T-helper 22 cell (primary cell): ENCODE measurements around the gene ZCCHC12.
A peak's percentile ranks its signal among the peaks of the same experiment; 100 is the strongest.
"Not testable (repeated sequence)": the region's sequence is repeated elsewhere in the genome, so short reads cannot be mapped to it uniquely, and the experiment has no call there.

Source experiments
- DNase-seq: peaks from one replicate; pipeline ENCODE4 v3.0.0-alpha.2; 2020; ENCODE audit warnings: low read depth

The ZCCHC12 gene

DNA sequence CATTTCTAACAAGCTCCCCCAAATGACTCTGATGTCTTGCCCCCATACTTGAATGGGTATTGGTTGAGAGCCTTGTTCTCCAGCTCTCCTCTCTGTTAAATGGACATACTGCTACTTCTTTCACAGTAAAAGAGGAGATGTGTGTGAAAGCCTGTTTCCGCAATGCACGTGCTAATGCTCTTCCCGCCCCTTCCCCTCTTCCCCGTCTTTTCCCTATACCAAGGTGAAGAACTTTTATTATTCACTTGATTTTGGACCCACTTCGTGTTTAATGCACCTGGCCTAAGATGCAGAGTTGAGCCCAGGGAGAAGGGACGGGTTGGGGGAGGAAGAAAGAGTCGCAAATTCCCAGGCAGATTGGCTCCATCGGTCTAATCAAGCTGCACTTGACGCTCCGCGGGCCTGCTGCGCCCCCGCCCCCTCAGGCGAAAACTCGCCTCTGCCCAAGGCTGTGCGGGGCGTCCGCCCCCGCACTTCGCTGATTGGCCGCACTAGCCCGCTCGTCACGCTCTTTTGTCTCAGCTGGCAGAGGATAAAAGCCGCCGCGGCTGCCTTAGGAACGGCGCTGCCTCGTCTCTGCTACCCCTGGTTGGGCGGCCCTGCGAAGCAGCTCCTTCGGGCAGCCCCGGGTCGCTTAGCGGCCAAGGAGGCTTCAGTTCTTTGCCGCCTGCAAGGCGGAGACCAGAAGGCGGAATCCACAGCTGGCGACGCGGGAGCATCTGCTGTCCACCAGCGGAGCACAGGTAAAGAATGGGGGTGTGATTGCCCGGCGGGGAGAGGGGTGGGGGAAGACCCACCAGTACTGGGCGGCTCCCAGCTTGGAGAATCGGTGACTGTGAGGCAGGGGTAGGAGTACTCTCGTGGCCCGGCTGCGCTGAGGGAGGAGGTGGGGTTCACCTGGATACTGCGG is at the start of gene ZCCHC12:
ZCCHC12 (plus strand) TSS at position 562 of the 910 bp plus-strand sequence. CDS start 1,421 bp downstream, outside the sequence.
- peak; percentile 6 for DNase-seq

DNA sequence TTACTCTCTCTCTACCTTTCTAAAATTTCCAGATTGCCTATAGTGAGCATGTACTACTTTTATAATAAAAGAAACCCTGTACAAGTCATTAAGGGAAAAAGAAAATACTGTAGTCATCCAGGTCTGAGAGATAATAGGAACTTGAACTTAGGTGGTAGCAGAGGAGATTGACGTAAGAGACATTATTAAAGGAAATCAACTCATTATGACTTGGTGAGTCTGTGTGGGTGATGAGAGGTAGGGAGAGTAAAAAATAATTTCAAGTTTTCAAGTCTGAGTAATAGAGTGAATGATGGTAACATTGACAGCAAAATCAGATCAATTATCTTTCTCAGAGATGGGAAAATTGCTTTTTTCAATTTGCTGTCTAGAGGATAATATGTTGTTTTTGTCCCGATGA is 44.0 kb upstream of the ZCCHC12 start:
- no peak for DNase-seq

DNA sequence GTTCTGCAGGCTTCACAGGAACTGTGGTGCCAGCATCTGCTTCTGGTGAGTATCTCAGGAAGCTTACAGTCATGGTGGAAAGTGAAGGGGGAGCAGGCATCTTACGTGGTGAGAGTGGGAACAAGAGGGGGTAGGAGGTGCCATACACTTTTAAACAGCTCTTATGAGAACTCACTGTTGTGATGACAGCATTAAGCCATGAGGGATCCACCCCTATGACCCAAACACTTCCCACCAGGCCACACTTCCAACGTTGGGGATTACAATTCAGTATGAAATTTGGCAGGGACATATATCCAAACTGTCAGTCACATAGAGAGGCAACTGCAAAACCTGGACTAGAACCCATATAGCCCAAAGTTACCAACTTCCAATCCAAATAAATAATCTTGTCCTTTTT is 43.1 kb upstream of the ZCCHC12 start:
- no peak for DNase-seq

GRCh38 chrX:118780911-118781310 is 42.7 kb upstream of the ZCCHC12 start:
- DNase-seq: no peak

DNA sequence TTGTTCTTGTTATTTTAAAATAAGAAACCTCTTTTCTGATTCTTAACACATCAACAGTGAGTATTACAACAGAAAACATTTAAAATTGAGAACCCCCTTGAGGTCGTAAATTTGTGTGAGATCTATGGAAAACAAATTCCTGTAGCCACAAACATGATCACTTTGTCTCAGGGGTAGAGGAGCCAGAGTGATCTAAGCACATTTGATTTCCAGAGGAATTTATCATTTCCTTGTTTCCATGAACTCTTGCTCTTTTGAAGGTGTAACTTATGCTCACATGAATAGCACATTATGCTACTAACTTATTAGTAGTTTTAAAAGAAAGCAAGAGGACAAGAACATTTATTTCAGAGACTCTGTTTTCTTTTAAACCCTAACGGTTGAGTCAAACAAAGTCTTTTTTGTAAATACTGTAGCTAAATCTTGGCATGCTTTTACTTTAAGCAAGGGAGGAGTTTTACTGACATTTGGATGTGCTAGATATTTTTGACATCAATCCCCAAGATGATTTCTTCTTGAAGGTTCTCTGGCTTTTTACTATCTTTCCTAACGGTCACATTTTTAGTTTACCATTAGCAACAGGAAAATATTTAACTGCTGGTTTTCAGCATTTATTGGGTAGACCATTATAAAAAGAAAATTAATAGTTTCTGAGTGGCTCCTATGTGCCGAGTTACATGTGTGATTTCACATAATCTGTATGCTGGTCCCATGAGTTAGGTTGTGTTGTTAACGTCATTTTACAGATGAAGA is 27.9 kb upstream of the ZCCHC12 start:
- DNase-seq: no peak

GRCh38 chrX:118802857-118803256 is 20.8 kb upstream of the ZCCHC12 start:
- no peak for DNase-seq

DNA sequence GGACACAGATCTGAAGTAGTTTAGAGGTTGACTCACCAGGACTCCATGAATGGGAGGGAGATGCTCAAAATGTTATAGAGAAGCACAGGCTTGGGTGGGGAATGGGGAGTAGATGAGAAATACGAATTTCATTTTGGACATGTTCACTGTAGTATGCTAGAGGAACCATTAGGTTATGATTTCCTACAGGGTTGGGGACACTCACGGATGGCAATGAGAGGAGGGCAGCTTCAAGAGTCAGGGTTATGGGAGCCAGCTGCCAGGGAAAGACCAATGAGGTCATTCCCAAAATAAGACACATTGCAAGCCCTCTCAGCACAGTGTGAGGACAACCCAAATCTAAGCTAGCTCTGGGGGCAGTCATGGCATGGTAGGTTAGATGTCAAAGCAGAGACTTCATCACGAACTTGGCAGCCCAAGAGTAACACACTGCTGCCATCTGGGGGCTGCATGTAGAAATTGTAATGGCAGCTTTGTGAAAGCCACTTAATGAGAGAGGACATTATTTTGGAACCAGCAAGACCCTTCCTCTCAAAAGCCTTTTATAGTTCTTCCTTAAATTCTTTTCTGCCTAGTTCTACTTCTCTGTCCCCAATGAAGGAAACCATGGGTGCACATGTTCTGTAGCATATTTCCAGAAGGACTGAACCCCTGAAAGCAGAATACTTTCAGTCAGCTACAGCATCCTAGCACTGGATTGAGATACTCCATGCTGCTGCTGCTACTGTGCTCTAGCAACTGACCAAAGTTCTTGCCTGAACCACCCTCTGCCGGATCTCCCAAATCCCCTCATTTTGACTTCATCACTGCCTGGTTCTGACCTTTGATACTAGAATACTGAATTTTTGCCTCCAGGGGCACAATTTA is 16.2 kb upstream of the ZCCHC12 start:
- DNase-seq: no peak

- DNase-seq: not testable (repeated sequence)
These were observed 6.4 kb upstream of the ZCCHC12 start for GRCh38 chrX:118817257-118817656.

DNA sequence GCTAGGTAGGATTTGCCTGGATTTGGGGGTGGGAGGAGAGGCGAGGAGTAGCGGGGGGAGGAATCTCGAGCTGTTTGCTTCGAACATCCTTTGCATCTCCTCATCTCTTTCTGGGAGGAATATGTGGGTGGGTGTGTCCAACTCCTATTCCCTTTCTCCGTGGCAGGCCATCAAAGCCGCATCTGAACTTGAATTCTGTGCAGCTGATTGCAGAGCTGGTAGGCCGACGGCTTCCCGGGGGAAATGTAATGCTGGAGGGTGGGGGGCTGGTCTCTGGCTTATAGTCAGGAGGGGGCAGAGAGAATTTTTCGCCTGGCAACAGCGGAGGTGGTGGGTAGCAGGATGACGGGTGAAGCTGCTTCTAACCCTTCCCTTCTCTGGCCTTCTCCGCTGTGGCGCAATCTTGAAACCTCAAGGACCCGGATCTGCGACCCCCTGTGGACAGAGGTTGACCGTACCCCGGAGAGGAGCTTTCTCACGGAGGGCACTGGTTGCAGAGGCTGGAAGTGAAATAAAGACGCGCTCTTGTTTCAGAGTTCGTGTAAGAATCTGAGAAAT is 628 bp downstream of the ZCCHC12 start:
- no peak for DNase-seq

- no peak for DNase-seq
These were observed 1.6 kb downstream of the ZCCHC12 start for GRCh38 chrX:118825227-118825626.

- peak; percentile 12 for DNase-seq
These were observed 15.8 kb downstream of the ZCCHC12 start for GRCh38 chrX:118839334-118839958.

- no peak for DNase-seq
These were observed 24.1 kb downstream of the ZCCHC12 start for GRCh38 chrX:118847676-118848075.

- DNase-seq: no peak
These were observed 30.0 kb downstream of the ZCCHC12 start for GRCh38 chrX:118853596-118853995.

GRCh38 chrX:118855681-118856310 is 32.2 kb downstream of the ZCCHC12 start:
- DNase-seq: no peak

DNA sequence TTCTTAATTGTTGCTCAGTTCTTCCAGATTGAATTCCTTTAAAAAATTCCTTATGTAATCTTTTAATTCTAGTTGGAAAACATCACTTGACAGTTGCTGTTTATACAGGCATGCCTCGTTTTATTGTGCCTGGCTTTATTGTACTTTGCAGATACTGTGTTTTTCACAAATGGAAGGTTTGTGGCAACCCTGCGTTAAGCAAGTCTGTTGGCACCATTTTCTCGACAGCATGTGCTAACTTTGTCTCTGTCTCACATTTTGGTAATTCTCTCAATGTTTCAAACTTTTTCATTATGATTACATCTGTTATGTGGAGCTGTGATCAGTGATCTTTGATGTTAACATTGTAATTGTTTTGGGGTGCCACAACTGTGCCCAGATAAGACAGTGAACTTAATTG is 33.4 kb downstream of the ZCCHC12 start:
- no peak for DNase-seq

DNA sequence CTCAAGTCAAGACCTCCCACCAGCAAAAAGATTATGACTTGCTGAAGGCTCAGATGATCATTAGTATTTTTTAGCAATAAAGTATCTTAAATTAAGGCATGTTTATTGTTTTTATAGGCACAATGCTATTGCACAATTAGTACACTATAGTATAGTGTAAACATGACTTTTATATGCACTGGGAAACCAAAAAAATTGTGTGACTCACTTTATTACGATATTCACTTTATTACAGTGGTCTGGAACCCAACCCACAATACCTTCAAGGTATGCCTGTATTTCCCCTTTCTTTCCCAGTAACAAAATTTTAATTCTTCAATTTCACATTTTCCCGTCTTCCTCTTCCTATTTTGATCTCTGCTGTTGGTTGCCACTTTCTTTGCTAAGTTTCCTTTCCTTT is 37.7 kb downstream of the ZCCHC12 start:
- DNase-seq: no peak

DNA sequence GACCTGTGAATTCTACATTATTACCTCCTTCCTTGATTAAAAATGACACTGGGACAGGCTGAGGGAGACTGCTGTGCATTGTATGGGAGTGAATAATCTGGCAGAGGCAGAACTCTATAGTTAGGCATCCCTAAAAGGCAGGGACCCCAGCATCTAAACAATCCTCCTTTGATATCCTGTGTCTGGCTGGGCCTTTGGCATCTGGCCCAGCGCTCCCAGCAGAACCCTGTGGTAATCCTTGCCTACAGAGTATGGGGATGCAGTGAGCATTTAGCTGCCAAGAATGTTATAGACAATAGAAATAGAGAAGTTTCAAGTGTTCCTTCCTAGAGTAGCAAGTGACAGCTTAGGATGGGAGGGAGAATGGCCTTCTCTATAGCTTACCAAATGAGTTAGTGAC is 38.5 kb downstream of the ZCCHC12 start:
- no peak for DNase-seq

GRCh38 chrX:118862979-118863378 is 39.4 kb downstream of the ZCCHC12 start:
- DNase-seq: no peak

GRCh38 chrX:118864063-118864635 is 40.5 kb downstream of the ZCCHC12 start:
- no peak for DNase-seq

DNA sequence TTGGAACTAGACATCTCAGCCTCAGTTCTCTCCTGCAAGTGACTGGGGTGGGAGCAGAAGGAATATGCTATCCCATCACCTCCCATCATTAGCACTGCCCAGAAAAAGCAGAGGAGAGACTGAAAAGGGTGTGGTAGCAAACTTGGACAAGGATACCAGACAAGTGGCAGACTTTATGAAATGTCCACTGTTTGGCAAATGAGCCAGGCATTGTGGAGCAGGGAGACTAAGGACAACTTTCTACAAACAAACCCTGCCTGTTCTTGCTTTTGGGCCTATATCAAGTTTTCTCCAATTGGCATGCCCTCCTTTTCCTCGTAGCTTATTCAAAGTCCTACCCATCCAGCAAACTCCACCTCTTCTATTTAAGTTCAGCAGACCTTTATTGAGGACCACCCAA is 41.6 kb downstream of the ZCCHC12 start:
- DNase-seq: no peak

GRCh38 chrX:118867251-118867650 is 43.6 kb downstream of the ZCCHC12 start:
- no peak for DNase-seq
